ENCODE measurements around the gene NEMF.

DNA sequence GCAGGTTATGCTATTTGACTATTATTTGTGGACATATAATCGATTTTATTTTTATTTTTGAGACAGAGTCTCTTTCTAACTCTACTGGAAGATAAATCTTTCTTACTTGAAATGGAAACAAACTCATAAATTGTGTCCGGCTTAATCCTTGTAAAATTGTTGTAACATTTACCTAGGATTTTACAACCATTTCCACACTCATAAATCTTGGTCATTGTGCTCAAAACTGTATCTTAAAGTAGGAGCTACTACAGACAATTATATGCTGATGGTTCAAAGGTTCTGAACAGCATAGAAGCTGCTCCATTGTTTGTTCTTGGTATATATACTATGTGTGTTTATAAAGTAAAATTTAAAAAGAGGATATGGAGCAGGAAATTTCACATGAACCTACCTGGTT, 35.7 kb upstream of the NEMF start:
- TF ChIP-seq ZNF23 (tag by site-specific recombination; IDR thresholded peaks at IDR 0.05; ENCODE audit: borderline replicate concordance) (no peak), ZSCAN30 (tag by site-specific recombination; IDR thresholded peaks at IDR 0.05) (no peak), ZNF544 (tag by site-specific recombination; IDR thresholded peaks at IDR 0.05) (no peak), ZNF645 (tag by site-specific recombination; IDR thresholded peaks at IDR 0.05) (no peak), ZNF623 (tag by site-specific recombination; IDR thresholded peaks at IDR 0.05) (no peak), ZNF792 (tag by site-specific recombination; IDR thresholded peaks at IDR 0.05) (no peak), REST (tag by site-specific recombination; IDR thresholded peaks at IDR 0.05) (no peak), CTCF (tag by site-specific recombination; IDR thresholded peaks at IDR 0.05) (no peak)
- TF ChIP-seq, protein P1, sequence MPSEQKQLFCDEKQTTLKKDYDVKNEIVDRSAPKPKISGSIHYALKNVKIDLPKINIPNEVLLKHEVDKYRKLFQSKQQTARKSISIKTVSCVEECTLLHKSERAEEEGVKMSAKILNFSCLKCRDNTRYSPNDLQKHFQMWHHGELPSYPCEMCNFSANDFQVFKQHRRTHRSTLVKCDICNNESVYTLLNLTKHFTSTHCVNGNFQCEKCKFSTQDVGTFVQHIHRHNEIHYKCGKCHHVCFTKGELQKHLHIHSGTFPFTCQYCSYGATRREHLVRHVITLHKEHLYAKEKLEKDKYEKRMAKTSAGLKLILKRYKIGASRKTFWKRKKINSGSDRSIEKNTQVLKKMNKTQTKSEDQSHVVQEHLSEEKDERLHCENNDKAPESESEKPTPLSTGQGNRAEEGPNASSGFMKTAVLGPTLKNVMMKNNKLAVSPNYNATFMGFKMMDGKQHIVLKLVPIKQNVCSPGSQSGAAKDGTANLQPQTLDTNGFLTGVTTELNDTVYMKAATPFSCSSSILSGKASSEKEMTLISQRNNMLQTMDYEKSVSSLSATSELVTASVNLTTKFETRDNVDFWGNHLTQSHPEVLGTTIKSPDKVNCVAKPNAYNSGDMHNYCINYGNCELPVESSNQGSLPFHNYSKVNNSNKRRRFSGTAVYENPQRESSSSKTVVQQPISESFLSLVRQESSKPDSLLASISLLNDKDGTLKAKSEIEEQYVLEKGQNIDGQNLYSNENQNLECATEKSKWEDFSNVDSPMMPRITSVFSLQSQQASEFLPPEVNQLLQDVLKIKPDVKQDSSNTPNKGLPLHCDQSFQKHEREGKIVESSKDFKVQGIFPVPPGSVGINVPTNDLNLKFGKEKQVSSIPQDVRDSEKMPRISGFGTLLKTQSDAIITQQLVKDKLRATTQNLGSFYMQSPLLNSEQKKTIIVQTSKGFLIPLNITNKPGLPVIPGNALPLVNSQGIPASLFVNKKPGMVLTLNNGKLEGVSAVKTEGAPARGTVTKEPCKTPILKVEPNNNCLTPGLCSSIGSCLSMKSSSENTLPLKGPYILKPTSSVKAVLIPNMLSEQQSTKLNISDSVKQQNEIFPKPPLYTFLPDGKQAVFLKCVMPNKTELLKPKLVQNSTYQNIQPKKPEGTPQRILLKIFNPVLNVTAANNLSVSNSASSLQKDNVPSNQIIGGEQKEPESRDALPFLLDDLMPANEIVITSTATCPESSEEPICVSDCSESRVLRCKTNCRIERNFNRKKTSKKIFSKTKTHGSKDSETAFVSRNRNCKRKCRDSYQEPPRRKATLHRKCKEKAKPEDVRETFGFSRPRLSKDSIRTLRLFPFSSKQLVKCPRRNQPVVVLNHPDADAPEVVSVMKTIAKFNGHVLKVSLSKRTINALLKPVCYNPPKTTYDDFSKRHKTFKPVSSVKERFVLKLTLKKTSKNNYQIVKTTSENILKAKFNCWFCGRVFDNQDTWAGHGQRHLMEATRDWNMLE (tag by site-specific recombination; conservative IDR thresholded peaks at IDR 0.05; ENCODE audit: low read depth), result no peak

Data from HEK293 (cell line).